T-helper 1 cell treated with Interleukin-12 subunit alpha and Interleukin-12 subunit beta and Interleukin-4 antibody, amounts not matched to agents 30 ng/mL and 1 ng/mL, for 36 hours (primary cell): Measurements from ENCODE around the gene HMGN1. TPM values are rescaled to one million over a fixed set of nuclear protein-coding genes. Genes with fewer than 3 reads are reported as not detected.

ENCODE experiments used
- intact Hi-C: fragments of 100-400 bp; cut with micrococcal nuclease; formaldehyde crosslinking; loops from one replicate; pipeline ENCODE4 v1.15.1; 2024
- total RNA-seq: library from RNA; stranded (reverse); gene quantifications from 2 replicates; pipeline ENCODE4 v1.2.3, GENCODE V29; 2022

Gene HMGN1
- total RNA-seq, 1 donor from 2014 or later = 306 TPM

GRCh38 chr21:39336457-39337008 is 12.4 kb downstream of the HMGN1 start:
- intact Hi-C loops = no loop called here

- intact Hi-C loops = no loop called here
These were observed 14.3 kb downstream of the HMGN1 start for GRCh38 chr21:39334611-39335010.

GRCh38 chr21:39332175-39332574 is 16.7 kb downstream of the HMGN1 start:
- intact Hi-C loops = no loop called here

DNA sequence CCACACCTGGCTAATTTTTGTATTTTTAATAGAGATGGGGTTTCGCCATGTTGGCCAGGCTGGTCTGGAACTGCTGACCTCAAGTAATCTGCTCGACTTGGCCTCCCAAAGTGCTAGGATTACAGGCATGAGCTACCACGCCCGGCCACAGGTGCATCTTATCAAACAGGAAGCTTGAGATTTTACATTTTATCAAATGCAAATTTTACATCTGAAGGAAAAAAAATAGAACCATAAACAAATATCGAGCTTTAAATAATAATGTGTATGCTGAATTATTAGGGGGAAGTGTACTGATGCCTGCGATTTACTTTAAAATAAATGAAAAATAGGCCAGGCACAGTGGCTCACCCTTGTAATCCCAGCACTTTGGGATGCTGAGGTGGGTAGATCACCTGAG is 18.9 kb downstream of the HMGN1 start:
- intact Hi-C loops = no loop called here

DNA sequence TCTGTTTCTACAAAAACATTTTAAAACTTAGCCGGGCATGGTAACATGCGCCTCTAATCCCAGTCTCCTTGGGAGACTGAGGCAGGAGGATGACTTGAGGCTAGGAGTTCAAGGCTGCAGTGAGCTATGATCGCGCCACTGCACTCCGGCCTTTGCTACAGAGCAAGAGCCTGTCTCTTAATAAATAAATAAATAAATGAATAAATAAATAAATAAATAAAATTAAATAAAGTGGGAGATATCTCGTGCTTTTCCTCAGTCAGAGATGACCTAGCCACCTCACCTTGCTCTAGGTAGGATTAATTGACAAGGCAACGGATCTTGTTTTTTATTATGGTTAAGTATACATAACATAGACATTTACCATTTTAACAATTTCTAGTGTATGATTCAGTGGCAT is 21.2 kb downstream of the HMGN1 start:
- intact Hi-C loops = no loop called here

DNA sequence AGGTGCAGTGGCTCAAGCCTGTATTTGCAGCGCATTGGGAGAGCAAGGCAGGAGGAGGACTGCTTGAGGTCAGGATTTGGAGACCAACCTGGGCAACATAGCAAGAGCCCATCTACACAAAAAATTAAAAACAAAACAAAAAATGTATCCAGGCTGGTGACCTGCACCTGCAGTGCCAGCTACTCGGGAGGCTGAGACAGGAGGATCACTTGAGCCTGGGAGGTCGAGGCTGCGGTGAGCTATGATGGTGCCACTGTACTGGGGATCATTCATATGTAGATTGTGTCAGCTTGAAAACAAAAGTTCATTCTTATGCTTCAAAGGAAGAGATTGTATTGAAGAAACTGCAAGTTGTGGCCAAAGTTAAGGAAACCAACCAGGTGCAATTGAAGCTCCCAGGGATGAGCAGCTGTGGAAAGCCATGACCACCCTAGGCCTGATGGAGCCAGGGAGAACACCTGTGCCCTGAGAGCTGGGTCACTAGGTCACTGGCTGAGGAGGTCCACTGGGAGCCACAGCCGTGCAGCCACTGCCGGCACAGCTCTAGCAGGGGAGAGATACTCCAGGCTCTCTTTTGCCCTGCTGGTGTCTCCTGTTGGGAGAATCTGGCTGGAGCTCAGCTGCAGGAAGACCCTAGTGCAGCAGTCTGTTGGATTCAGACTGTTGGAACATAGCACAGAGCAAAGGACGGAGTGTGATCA is 22.1 kb downstream of the HMGN1 start:
- intact Hi-C loops = no loop called here

DNA sequence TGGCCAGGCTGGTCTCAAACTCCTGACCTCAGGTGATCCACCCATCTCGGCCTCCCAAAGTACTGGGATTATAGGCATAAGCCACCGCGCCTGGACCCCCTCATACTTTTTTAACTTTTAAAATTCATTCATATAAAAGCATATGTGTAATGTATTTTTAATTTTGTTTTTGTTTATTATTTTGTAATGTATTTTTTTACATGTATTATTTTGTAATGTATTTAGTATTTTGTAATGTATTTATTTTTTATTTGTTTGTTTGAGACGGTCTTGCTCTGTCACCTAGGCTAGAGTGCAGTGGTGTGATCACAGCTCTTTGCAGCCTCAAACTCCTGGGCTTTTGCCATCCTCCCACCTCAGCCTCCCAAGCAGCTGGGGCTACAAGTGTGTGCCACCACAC is 23.4 kb downstream of the HMGN1 start:
- intact Hi-C loops = no loop called here

- intact Hi-C loops = no loop called here
These were observed 27.5 kb downstream of the HMGN1 start for GRCh38 chr21:39321424-39321823.

GRCh38 chr21:39319814-39320332 is 29.0 kb downstream of the HMGN1 start:
- intact Hi-C loops = no loop called here

- intact Hi-C loops = no loop called here
These were observed 29.6 kb downstream of the HMGN1 start for GRCh38 chr21:39319251-39319756.

GRCh38 chr21:39318091-39318959 is 30.6 kb downstream of the HMGN1 start:
- intact Hi-C loops = no loop called here

DNA sequence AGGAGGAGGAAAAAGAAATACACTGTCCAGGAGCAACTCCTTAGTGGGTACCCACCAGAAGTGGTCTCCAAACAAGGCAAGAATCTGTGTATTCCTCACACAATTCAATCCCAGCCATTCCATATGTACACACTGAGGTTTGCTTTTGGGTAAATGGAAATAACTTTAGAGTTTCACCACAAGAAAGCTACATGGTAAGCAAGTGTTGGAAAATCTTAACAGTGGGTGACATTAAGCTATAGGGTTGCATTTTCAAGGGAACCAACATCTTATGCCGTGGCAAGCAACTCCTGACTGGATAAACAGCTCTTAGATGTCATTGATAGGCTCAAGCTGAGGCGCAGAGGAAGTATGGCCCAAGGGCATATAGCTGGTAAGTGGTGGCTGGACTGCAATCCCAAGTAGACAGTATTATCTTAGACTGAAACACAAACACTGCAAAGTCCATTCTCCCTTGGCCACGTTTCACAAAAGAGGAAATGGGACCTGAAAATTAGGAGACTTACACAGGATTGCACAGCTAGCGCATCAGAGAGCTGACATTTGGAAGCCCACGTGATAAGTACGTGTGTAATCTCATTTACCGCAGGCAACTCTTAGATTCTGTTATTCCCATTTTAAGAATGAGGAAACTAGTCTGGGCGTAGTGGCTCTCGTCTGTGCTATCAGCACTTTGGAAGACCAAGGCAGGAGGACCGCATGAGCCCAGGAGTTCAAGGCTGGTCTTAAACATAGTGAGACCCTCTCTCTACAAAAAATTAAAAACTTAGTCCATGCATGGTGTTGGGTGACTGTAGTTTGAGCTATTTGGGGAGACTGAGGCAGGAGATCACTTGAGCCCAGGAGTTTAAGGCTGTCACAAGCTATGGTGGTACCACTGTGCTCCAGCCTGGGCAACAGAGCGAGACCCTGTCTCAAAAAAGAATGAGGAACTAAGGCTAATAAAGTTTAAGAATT is 31.5 kb downstream of the HMGN1 start:
- intact Hi-C loops = no loop called here

- intact Hi-C loops = no loop called here
These were observed 32.2 kb downstream of the HMGN1 start for GRCh38 chr21:39316729-39317128.

- intact Hi-C loops = loop anchor here (2.0 kb wide), 1 partner anchor 511 kb away; the partner anchor contains the start of gene ETS2
These were observed 33.1 kb downstream of the HMGN1 start for GRCh38 chr21:39315603-39316445.

GRCh38 chr21:39314143-39315027 is 34.5 kb downstream of the HMGN1 start:
- intact Hi-C loops = loop anchor here (2.0 kb wide), 1 partner anchor 510 kb away; the partner anchor contains the start of gene ETS2

- intact Hi-C loops = loop anchor here (2.0 kb wide), 2 partner anchors 509 to 547 kb away; partner anchors contain the start of gene ETS2
These were observed 35.2 kb downstream of the HMGN1 start, which contains the start of gene BRWD1 for GRCh38 chr21:39313571-39314142. TSS of gene BRWD1 (minus strand) at chr21:39313632. CDS start at chr21:39313491, 141 bp downstream.

GRCh38 chr21:39313042-39313570 is 35.8 kb downstream of the HMGN1 start:
- intact Hi-C loops = loop anchor here (2.0 kb wide), 1 partner anchor 546 kb away; no protein-coding TSS in a partner anchor
